Activated naive CD4-positive, alpha-beta T cell treated with anti-CD3 and anti-CD28 coated beads, Interleukin-2, amount 50 U/mL, for 24 hours (primary cell): ENCODE results near the gene HNRNPR.
"Not testable (repeated sequence)": the region's sequence is repeated elsewhere in the genome, so short reads cannot be mapped to it uniquely, and the experiment has no call there.

Experiments used
- H3K27ac Mint-ChIP-seq: one replicate; pipeline ENCODE4 v1.8.0; 2021; ENCODE audit warnings: mild to moderate bottlenecking, mixed read lengths
- H3K27me3 Mint-ChIP-seq: one replicate; pipeline ENCODE4 v1.8.0; 2021; ENCODE audit warnings: mixed read lengths
- H3K36me3 Mint-ChIP-seq: one replicate; pipeline ENCODE4 v1.8.0; 2021; ENCODE audit warnings: mixed read lengths
- H3K4me1 Mint-ChIP-seq: one replicate; pipeline ENCODE4 v1.8.0; 2021; ENCODE audit warnings: mixed read lengths
- H3K4me3 Mint-ChIP-seq: one replicate; pipeline ENCODE4 v1.8.0; 2021; ENCODE audit warnings: mild to moderate bottlenecking, mixed read lengths
- H3K9me3 Mint-ChIP-seq: one replicate; pipeline ENCODE4 v1.8.0; 2021; ENCODE audit warnings: mixed read lengths

Gene HNRNPR

GRCh38 chr1:23354245-23354644, 10.2 kb upstream of the HNRNPR start:
- Mint-ChIP-seq H3K27ac (no peak overlapping the region), H3K27me3 (no peaks in the 10 kb centered on the region), H3K36me3 (peaks cover 9% of the 10 kb centered on the region), H3K4me3 (no peak overlapping the region), H3K4me1 (peaks cover 6% of the 10 kb centered on the region), H3K9me3 (peaks cover 3% of the 10 kb centered on the region)

- Mint-ChIP-seq H3K27me3 (no peaks in the 10 kb centered on the region), H3K4me1 (peaks cover 6% of the 10 kb centered on the region), H3K4me3 (no peak overlapping the region), H3K27ac (no peak overlapping the region), H3K9me3 (no peaks in the 10 kb centered on the region), H3K36me3 (peaks cover 3% of the 10 kb centered on the region)
Measured at GRCh38 chr1:23352096-23352695, 8.1 kb upstream of the HNRNPR start.

- Mint-ChIP-seq H3K4me1 (peaks cover 26% of the 10 kb centered on the region), H3K4me3 (no peak overlapping the region), H3K9me3 (no peaks in the 10 kb centered on the region), H3K36me3 (peaks cover 5% of the 10 kb centered on the region), H3K27me3 (no peaks in the 10 kb centered on the region), H3K27ac (no peak overlapping the region)
Measured at GRCh38 chr1:23345920-23346319, 1.8 kb upstream of the HNRNPR start.

GRCh38 chr1:23344987-23345472, 946 bp upstream of the HNRNPR start:
- H3K9me3 Mint-ChIP-seq: no peaks in the 10 kb centered on the region
- peaks cover 35% of the 10 kb centered on the region for H3K4me1 Mint-ChIP-seq
- H3K36me3 Mint-ChIP-seq: peaks cover 5% of the 10 kb centered on the region
- peak overlapping the region; percentile 98 for H3K4me3 Mint-ChIP-seq
- H3K27ac Mint-ChIP-seq: peak overlapping the region; percentile 100
- no peaks in the 10 kb centered on the region for H3K27me3 Mint-ChIP-seq

GRCh38 chr1:23343221-23344110, 618 bp downstream of the HNRNPR start:
- Mint-ChIP-seq H3K36me3 (peaks cover 10% of the 10 kb centered on the region), H3K4me1 (peaks cover 49% of the 10 kb centered on the region), H3K27me3 (no peaks in the 10 kb centered on the region), H3K9me3 (no peaks in the 10 kb centered on the region), H3K27ac (peak overlapping the region; percentile 96), H3K4me3 (peak overlapping the region; percentile 98)

DNA sequence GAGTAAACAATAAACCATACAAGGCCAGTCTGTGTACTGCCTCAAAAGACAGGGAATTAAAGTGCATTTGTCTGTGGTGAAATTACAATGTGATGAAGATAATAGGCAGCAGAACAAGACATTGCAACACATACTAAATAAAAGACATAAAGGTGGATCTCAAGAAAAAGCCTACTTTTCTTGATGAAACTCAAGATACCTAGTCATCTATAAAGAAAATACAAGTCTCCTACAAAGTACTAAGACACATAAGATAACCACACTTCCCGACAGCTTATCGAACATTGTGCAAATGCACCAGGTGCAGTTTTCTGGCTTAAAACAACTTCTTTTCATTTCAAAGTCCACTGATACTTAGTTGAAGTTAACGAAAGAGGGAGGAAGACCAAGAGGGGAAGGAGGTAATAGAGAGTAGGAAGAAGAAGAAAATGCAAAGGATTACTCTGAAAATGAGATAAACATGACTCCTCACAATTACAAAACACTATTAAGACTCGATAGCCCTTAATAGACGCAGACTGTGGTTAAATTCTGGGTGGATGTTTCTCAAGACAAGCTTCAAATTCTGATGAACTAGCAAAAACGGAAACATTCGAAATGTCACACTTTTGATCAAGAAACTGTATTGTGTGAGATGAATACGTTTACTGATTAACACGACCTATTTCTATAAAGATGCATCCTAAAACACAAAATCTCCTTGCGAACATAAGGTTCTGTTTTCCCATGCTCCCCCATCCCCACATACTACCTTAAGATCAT, 2.0 kb downstream of the HNRNPR start:
- Mint-ChIP-seq H3K4me1 (peaks cover 62% of the 10 kb centered on the region), H3K27ac (peak overlapping the region; percentile 94), H3K27me3 (no peaks in the 10 kb centered on the region), H3K4me3 (peak overlapping the region; percentile 98), H3K9me3 (no peaks in the 10 kb centered on the region), H3K36me3 (peaks cover 14% of the 10 kb centered on the region)

DNA sequence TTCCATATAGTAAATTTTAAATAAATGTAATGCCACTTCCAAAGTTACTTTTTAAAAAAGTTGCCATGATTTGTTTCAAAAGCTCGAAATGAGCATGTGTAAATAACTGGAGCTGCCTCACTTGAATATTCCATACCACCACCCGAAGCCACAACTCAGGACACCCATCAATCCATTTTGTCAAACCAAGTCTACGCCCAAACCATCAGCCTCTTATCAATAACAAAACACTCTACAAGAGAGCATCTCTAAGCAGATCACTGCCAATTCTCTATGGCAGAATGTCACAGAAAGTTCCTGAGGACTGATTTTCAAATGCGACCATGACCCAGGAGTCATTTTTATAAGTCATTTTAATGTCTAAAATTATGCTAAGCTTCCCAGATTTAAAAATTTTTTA, 4.5 kb downstream of the HNRNPR start:
- Mint-ChIP-seq H3K9me3 (no peaks in the 10 kb centered on the region), H3K36me3 (peaks cover 19% of the 10 kb centered on the region), H3K4me3 (peak overlapping the region; percentile 98), H3K4me1 (peaks cover 59% of the 10 kb centered on the region), H3K27me3 (no peaks in the 10 kb centered on the region), H3K27ac (peak overlapping the region; percentile 3)

DNA sequence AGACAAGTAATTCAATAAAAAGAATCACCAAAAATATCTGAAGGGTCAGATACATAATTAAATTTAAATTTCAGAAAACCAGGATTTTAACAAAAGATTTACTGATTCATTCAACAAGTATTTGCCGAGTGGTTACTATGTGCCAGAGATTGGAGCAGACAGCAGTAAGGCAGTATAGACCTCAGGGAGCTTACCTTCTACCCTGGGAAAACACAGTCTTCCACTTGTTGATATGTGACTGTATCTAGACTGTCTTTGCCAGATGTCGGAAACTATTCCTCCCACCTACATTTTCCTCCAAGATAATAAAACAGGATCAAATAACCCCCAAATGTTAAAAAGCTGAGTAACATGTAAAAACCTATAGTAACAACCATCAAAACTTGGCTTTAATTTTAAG, 6.2 kb downstream of the HNRNPR start:
- H3K36me3 Mint-ChIP-seq: peaks cover 26% of the 10 kb centered on the region
- no peak overlapping the region for H3K4me3 Mint-ChIP-seq
- peak overlapping the region; percentile 66 for H3K27ac Mint-ChIP-seq
- H3K4me1 Mint-ChIP-seq: peaks cover 66% of the 10 kb centered on the region
- H3K9me3 Mint-ChIP-seq: no peaks in the 10 kb centered on the region
- no peaks in the 10 kb centered on the region for H3K27me3 Mint-ChIP-seq

DNA sequence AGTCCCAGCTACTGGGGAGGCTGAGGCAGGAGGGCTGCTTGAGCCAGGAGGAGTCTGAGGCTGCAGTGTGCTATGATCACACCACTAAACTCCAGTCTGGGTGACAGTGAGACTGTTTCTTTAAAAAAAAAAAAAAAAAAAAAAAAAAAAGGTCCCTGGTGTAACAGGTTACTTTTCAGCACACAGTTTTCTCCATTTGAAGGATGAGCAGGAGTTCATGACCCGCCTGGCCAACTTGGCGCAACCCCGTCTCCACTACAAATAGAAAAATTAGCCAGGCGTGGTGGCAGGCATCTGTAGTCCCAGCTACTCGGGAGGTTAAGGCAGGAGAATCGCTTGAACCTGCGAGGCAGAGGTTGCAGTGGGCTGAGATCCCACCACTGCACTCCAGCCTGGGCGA, 12.4 kb downstream of the HNRNPR start:
- H3K4me3 Mint-ChIP-seq: no peak overlapping the region
- peak overlapping the region; percentile 24 for H3K27ac Mint-ChIP-seq
- peaks cover 23% of the 10 kb centered on the region for H3K36me3 Mint-ChIP-seq
- no peaks in the 10 kb centered on the region for H3K27me3 Mint-ChIP-seq
- peaks cover 39% of the 10 kb centered on the region for H3K4me1 Mint-ChIP-seq
- H3K9me3 Mint-ChIP-seq: no peaks in the 10 kb centered on the region

DNA sequence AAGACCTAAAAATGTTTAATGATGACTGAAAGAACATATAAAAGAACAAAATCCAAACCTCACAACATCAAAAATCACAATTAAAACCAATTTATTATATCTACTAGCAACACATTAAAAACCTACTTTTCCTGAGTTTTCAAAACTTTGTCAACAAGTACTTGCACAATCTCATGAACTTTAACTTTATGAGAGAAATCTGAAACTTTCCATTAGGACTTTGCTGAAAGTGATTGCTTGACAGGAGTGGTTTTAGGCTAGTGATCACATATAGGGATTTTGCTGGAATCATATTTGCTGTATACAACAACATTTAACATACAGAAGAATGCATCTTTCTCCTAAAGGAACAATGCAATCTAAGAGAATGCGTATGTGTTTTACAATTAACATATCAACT, 13.2 kb downstream of the HNRNPR start:
- Mint-ChIP-seq H3K9me3 (no peaks in the 10 kb centered on the region), H3K4me1 (peaks cover 45% of the 10 kb centered on the region), H3K4me3 (no peak overlapping the region), H3K36me3 (peaks cover 27% of the 10 kb centered on the region), H3K27me3 (no peaks in the 10 kb centered on the region), H3K27ac (no peak overlapping the region)

DNA sequence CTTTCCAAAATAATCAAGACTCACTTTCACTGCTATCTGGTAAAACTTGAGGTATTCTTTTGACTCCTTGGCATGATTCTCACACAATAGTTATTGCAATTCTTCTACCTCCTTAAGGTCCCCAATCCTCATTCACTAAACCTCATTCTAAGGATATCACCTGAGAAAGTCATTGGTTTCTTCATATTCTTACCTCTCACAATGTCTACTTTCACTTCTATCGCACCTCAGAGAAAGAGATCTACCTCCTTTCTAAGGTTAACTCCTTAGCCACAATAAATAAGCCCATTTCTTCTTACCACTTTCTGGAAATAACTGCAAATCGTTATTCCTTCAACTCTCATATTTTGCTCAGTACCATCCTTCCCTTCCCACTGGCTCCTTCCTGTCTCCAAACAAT, 18.7 kb downstream of the HNRNPR start:
- H3K4me3 Mint-ChIP-seq: no peak overlapping the region
- H3K27me3 Mint-ChIP-seq: no peaks in the 10 kb centered on the region
- H3K4me1 Mint-ChIP-seq: peaks cover 48% of the 10 kb centered on the region
- H3K36me3 Mint-ChIP-seq: peaks cover 20% of the 10 kb centered on the region
- no peaks in the 10 kb centered on the region for H3K9me3 Mint-ChIP-seq
- no peak overlapping the region for H3K27ac Mint-ChIP-seq

- Mint-ChIP-seq H3K4me3 (no peak overlapping the region), H3K9me3 (no peaks in the 10 kb centered on the region), H3K27me3 (no peaks in the 10 kb centered on the region), H3K27ac (no peak overlapping the region), H3K4me1 (peaks cover 38% of the 10 kb centered on the region), H3K36me3 (peaks cover 23% of the 10 kb centered on the region)
Measured at GRCh38 chr1:23322770-23323169, 21.3 kb downstream of the HNRNPR start.

DNA sequence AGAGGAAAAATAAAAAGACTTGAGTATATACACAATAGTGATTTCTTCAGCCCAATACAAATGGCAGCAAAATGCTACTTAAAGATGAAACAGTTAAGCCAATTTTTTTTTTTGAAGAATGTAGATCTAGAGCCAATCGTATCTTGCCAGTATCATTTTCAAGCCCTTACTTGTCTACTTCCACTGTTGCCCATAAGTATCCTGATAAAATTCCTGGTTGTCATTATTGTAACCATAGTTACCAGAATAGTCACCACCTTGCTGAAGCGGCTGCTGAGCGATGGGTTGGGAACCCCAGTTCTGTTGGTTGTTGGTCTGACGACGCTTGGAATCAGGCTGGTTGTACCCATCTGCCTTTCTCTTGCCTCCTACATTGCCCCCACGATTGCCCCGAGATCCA, 33.8 kb downstream of the HNRNPR start:
- not testable (repeated sequence) for H3K9me3 Mint-ChIP-seq, H3K4me3 Mint-ChIP-seq, H3K27ac Mint-ChIP-seq, H3K27me3 Mint-ChIP-seq
- Mint-ChIP-seq H3K4me1 (peaks cover 16% of the 10 kb centered on the region), H3K36me3 (peaks cover 18% of the 10 kb centered on the region)

GRCh38 chr1:23304140-23304620, 39.9 kb downstream of the HNRNPR start:
- Mint-ChIP-seq H3K27ac (no peak overlapping the region), H3K36me3 (peaks cover 19% of the 10 kb centered on the region), H3K27me3 (no peaks in the 10 kb centered on the region), H3K4me3 (no peak overlapping the region), H3K4me1 (peaks cover 12% of the 10 kb centered on the region), H3K9me3 (no peaks in the 10 kb centered on the region)

GRCh38 chr1:23303524-23303923, 40.6 kb downstream of the HNRNPR start:
- Mint-ChIP-seq H3K4me3 (no peak overlapping the region), H3K27me3 (no peaks in the 10 kb centered on the region), H3K4me1 (peaks cover 12% of the 10 kb centered on the region), H3K27ac (peak overlapping the region; percentile 36), H3K36me3 (peaks cover 19% of the 10 kb centered on the region), H3K9me3 (no peaks in the 10 kb centered on the region)
